Fibroblast of skin of scalp (primary cell): Measurements from ENCODE around the gene PAIP2B.
"Not testable (repeated sequence)": the region's sequence is repeated elsewhere in the genome, so short reads cannot be mapped to it uniquely, and the experiment has no call there.

Experiments
- DNase-seq: peaks from one replicate; pipeline ENCODE4 v3.0.0-alpha.2; 2013

The PAIP2B gene

GRCh38 chr2:71216501-71216900 is 10.4 kb downstream of the PAIP2B start:
- DNase-seq, result no peak

GRCh38 chr2:71215447-71215846 is 11.5 kb downstream of the PAIP2B start:
- DNase-seq, result no peak

GRCh38 chr2:71212336-71212735 is 14.6 kb downstream of the PAIP2B start:
- no peak for DNase-seq

- DNase-seq, result no peak
Observed at GRCh38 chr2:71210292-71210691, 16.6 kb downstream of the PAIP2B start.

GRCh38 chr2:71208756-71209155 is 18.1 kb downstream of the PAIP2B start:
- DNase-seq, result no peak

GRCh38 chr2:71207601-71208000 is 19.3 kb downstream of the PAIP2B start:
- no peak for DNase-seq

GRCh38 chr2:71206271-71206670 is 20.6 kb downstream of the PAIP2B start:
- DNase-seq, result no peak

GRCh38 chr2:71191570-71191943 is 35.3 kb downstream of the PAIP2B start:
- DNase-seq, result no peak

- peak; percentile 18 for DNase-seq
Observed at GRCh38 chr2:71190656-71191569, 36.0 kb downstream of the PAIP2B start.

GRCh38 chr2:71187589-71187988 is 39.3 kb downstream of the PAIP2B start:
- no peak for DNase-seq

GRCh38 chr2:71186973-71187372 is 39.9 kb downstream of the PAIP2B start:
- DNase-seq, result no peak

- DNase-seq, result not testable (repeated sequence)
Observed at GRCh38 chr2:71183306-71184115, 43.4 kb downstream of the PAIP2B start.

GRCh38 chr2:71181316-71181715 is 45.6 kb downstream of the PAIP2B start:
- DNase-seq, result no peak

- not testable (repeated sequence) for DNase-seq
Observed at GRCh38 chr2:71178836-71179235, 48.1 kb downstream of the PAIP2B start.

GRCh38 chr2:71174207-71174606 is 52.7 kb downstream of the PAIP2B start:
- DNase-seq, result no peak

GRCh38 chr2:71173096-71173495 is 53.8 kb downstream of the PAIP2B start:
- DNase-seq, result no peak

- peak; percentile 5 for DNase-seq
Observed at GRCh38 chr2:71166812-71167211, 60.1 kb downstream of the PAIP2B start.

GRCh38 chr2:71157124-71157793 is 69.6 kb downstream of the PAIP2B start:
- DNase-seq, result peak; percentile 39

GRCh38 chr2:71156573-71156972 is 70.3 kb downstream of the PAIP2B start:
- DNase-seq, result peak; percentile 63

GRCh38 chr2:71155846-71156245 is 71.1 kb downstream of the PAIP2B start:
- DNase-seq, result no peak

- no peak for DNase-seq
Observed at GRCh38 chr2:71154798-71155197, 72.1 kb downstream of the PAIP2B start.

GRCh38 chr2:71154279-71154678 is 72.6 kb downstream of the PAIP2B start:
- no peak for DNase-seq

GRCh38 chr2:71153585-71154224 is 73.2 kb downstream of the PAIP2B start:
- DNase-seq, result no peak
